BJ (cell line): ENCODE results near the gene JAM3. TPM values are rescaled to one million over a fixed set of nuclear protein-coding genes. Genes with fewer than 3 reads are reported as not detected.

ENCODE experiments used
- CTCF ChIA-PET: fragments of 350-600 bp; formaldehyde crosslinking; extraction: SDS; loops from one replicate; lab custom pipeline; 2021; ENCODE audit warnings: antibody characterized with exemption, inconsistent platforms; lab: Yijun Ruan, JAX
- POLR2A ChIA-PET: fragments of 300-600 bp; sonication (Branson Sonifier 250); formaldehyde crosslinking; extraction: SDS; loops from one replicate; lab custom pipeline; 2021; ENCODE audit warnings: antibody characterized with exemption; lab: Charles Lee
- DNase-seq: peaks from one replicate; pipeline ENCODE4 v3.0.0-alpha.2; 2011; ENCODE audit warnings: low read depth
- H3K27me3 ChIP-seq: 2 replicates; pipeline ENCODE4 v1.6.0; 2011; ENCODE audit warnings: low read length; ENCODE audit not compliant: control insufficient read depth, insufficient read depth
- H3K36me3 ChIP-seq: 2 replicates; pipeline ENCODE4 v1.5.1; 2011; ENCODE audit warnings: low read length; ENCODE audit not compliant: control insufficient read depth, insufficient read depth
- H3K4me3 ChIP-seq: 2 replicates; pipeline ENCODE4 v1.5.1; 2011; ENCODE audit warnings: low read depth, mild to moderate bottlenecking, control low read depth, low read length
- polyA plus RNA-seq: library from polyadenylated mRNA; depleted of rRNA; stranded (reverse); fragments of >200 nt; gene quantifications from 2 replicates; pipeline ENCODE4 v1.2.3, GENCODE V29; 2011
- TF ChIP-seq, protein P1 (sequence below): IDR thresholded peaks from 2 replicates; pipeline ENCODE4 v1.5.1; 2011; ENCODE audit warnings: low read depth, mild to moderate bottlenecking, control low read depth, inconsistent platforms, low read length, moderate library complexity; ENCODE audit not compliant: insufficient read depth

Gene JAM3
- polyA plus RNA-seq, 1 experiment, result 42.3 TPM

DNA sequence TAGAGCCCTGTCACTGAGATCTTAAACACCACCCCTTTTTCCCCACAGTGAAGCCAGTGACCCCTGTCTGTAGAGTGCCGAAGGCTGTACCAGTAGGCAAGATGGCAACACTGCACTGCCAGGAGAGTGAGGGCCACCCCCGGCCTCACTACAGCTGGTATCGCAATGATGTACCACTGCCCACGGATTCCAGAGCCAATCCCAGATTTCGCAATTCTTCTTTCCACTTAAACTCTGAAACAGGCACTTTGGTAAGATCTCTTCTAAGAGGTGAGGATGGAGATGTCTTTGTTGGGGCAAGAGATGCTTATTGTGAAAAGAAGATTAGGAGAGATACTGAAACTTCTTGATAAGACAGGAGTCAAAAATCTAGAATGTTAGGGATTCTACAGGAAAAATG lies 75.9 kb downstream of the JAM3 start:
- ChIA-PET CTCF (interaction anchor here (0.6 to 1.5 kb wide), 2 partner anchors 43 to 94 kb away, joined by 3 to 9 read pairs; no protein-coding TSS in a partner anchor), POLR2A (no interaction called here)
- Histone ChIP-seq H3K27me3 (no peaks in the 10 kb centered on the region), H3K4me3 (no peak overlapping the region), H3K36me3 (peaks cover 6% of the 10 kb centered on the region)
- no peak for DNase-seq
- TF ChIP-seq, protein P1, sequence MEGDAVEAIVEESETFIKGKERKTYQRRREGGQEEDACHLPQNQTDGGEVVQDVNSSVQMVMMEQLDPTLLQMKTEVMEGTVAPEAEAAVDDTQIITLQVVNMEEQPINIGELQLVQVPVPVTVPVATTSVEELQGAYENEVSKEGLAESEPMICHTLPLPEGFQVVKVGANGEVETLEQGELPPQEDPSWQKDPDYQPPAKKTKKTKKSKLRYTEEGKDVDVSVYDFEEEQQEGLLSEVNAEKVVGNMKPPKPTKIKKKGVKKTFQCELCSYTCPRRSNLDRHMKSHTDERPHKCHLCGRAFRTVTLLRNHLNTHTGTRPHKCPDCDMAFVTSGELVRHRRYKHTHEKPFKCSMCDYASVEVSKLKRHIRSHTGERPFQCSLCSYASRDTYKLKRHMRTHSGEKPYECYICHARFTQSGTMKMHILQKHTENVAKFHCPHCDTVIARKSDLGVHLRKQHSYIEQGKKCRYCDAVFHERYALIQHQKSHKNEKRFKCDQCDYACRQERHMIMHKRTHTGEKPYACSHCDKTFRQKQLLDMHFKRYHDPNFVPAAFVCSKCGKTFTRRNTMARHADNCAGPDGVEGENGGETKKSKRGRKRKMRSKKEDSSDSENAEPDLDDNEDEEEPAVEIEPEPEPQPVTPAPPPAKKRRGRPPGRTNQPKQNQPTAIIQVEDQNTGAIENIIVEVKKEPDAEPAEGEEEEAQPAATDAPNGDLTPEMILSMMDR, result no peak

DNA sequence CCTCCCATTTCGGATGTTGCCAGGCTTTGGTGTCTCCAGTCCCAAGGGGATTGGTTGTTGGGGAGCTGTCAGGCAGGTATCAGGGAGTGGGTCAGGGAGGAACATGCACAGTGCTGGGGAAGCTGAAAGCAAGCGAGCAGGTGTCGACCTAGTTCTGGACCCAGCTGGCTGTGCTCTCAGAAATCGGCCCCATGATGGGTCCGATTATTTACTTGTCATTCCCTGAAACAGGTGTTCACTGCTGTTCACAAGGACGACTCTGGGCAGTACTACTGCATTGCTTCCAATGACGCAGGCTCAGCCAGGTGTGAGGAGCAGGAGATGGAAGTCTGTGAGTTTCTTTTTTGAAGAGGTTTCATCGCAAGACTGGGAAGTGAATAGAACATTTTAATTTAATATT lies 76.8 kb downstream of the JAM3 start:
- ChIA-PET POLR2A (no interaction called here), CTCF (interaction anchor here (1.7 kb wide), 1 partner anchor 96 kb away, joined by 5 read pairs; no protein-coding TSS in a partner anchor)
- TF ChIP-seq, protein P1, result no peak
- no peak overlapping the region for H3K4me3 ChIP-seq
- peaks cover 7% of the 10 kb centered on the region for H3K36me3 ChIP-seq
- DNase-seq, result no peak
- no peaks in the 10 kb centered on the region for H3K27me3 ChIP-seq

DNA sequence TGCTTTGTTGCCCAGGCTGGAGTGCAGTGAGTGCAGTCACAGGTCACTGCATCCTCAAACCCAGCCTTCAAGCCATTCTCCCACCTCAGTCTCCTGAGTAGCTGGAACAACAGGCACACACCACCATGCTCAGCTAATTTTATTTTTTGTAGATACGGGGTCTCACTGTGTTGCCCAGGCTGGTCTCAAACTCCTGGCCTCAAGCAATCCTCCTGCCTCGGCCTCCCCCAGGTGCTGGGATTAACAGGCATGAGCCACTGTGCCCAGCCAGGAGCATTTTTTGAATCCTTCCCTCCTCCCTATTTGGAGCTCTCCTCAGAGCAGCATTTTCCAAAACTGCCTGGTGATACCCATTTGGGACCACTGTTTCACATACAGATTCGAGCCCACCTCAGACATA lies 77.7 kb downstream of the JAM3 start:
- Histone ChIP-seq H3K36me3 (peaks cover 6% of the 10 kb centered on the region), H3K4me3 (no peak overlapping the region), H3K27me3 (no peaks in the 10 kb centered on the region)
- CTCF ChIA-PET, result interaction anchor here (1.7 kb wide), 1 partner anchor 96 kb away, joined by 5 read pairs; no protein-coding TSS in a partner anchor
- POLR2A ChIA-PET, result no interaction called here
- no peak for DNase-seq
- TF ChIP-seq, protein P1, result no peak

DNA sequence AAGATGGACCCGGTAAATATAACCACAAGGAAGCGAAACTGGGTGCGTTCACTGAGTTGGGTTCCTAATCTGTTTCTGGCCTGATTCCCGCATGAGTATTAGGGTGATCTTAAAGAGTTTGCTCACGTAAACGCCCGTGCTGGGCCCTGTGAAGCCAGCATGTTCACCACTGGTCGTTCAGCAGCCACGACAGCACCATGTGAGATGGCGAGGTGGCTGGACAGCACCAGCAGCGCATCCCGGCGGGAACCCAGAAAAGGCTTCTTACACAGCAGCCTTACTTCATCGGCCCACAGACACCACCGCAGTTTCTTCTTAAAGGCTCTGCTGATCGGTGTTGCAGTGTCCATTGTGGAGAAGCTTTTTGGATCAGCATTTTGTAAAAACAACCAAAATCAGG lies 80.5 kb downstream of the JAM3 start:
- DNase-seq, result no peak
- Histone ChIP-seq H3K4me3 (no peak overlapping the region), H3K27me3 (no peaks in the 10 kb centered on the region), H3K36me3 (peaks cover 11% of the 10 kb centered on the region)
- TF ChIP-seq, protein P1, result no peak
- CTCF ChIA-PET, result interaction anchor here (1.6 kb wide), 1 partner anchor 9 kb away, joined by 6 read pairs; no protein-coding TSS in a partner anchor
- POLR2A ChIA-PET, result no interaction called here

- TF ChIP-seq, protein P1, result no peak
- POLR2A ChIA-PET, result no interaction called here
- CTCF ChIA-PET, result interaction anchor here (1.0 to 1.6 kb wide), 3 partner anchors 10 to 223 kb away, joined by 3 to 6 read pairs (median 4); no protein-coding TSS in a partner anchor
- Histone ChIP-seq H3K4me3 (no peak overlapping the region), H3K36me3 (peaks cover 10% of the 10 kb centered on the region), H3K27me3 (no peaks in the 10 kb centered on the region)
- DNase-seq, result no peak
Measured at GRCh38 chr11:134150195-134150903, 81.5 kb downstream of the JAM3 start.
